ENCODE measurements around the gene DNAH10.

- TF ChIP-seq, protein P1, sequence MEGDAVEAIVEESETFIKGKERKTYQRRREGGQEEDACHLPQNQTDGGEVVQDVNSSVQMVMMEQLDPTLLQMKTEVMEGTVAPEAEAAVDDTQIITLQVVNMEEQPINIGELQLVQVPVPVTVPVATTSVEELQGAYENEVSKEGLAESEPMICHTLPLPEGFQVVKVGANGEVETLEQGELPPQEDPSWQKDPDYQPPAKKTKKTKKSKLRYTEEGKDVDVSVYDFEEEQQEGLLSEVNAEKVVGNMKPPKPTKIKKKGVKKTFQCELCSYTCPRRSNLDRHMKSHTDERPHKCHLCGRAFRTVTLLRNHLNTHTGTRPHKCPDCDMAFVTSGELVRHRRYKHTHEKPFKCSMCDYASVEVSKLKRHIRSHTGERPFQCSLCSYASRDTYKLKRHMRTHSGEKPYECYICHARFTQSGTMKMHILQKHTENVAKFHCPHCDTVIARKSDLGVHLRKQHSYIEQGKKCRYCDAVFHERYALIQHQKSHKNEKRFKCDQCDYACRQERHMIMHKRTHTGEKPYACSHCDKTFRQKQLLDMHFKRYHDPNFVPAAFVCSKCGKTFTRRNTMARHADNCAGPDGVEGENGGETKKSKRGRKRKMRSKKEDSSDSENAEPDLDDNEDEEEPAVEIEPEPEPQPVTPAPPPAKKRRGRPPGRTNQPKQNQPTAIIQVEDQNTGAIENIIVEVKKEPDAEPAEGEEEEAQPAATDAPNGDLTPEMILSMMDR (conservative IDR thresholded peaks at IDR 0.05) = no peak
- TF ChIP-seq EZH2 (IDR thresholded peaks at IDR 0.05; ENCODE audit: low read depth) = no peak
These were observed 28.9 kb upstream of the DNAH10 start for GRCh38 chr12:123733229-123733628.
